Endothelial cell (in vitro differentiated cells): ENCODE data around the gene ZC3H10. TPM values are rescaled to one million over a fixed set of nuclear protein-coding genes. Genes with fewer than 3 reads are reported as not detected.

Source experiments
- DNase-seq: peaks from one replicate; pipeline ENCODE4 v3.0.0; 2021; ENCODE audit warnings: low spot score
- H3K27ac Mint-ChIP-seq: one replicate; pipeline ENCODE4 v1.8.0; 2021; ENCODE audit warnings: mixed read lengths, inconsistent platforms; ENCODE audit not compliant: unreplicated experiment
- H3K27me3 Mint-ChIP-seq: one replicate; pipeline ENCODE4 v1.8.0; 2021; ENCODE audit warnings: mild to moderate bottlenecking, moderate library complexity, mixed read lengths, inconsistent platforms; ENCODE audit not compliant: unreplicated experiment
- H3K36me3 Mint-ChIP-seq: one replicate; pipeline ENCODE4 v1.8.0; 2021; ENCODE audit warnings: mild to moderate bottlenecking, low read depth, mixed read lengths, inconsistent platforms; ENCODE audit not compliant: unreplicated experiment
- H3K4me1 Mint-ChIP-seq: one replicate; pipeline ENCODE4 v1.8.0; 2021; ENCODE audit warnings: mild to moderate bottlenecking, mixed read lengths, inconsistent platforms; ENCODE audit not compliant: unreplicated experiment
- H3K4me3 Mint-ChIP-seq: one replicate; pipeline ENCODE4 v1.8.0; 2021; ENCODE audit warnings: mild to moderate bottlenecking, mixed read lengths, inconsistent platforms; ENCODE audit not compliant: unreplicated experiment
- H3K9me3 Mint-ChIP-seq: one replicate; pipeline ENCODE4 v1.8.0; 2021; ENCODE audit warnings: mixed read lengths, inconsistent platforms; ENCODE audit not compliant: unreplicated experiment
- total RNA-seq: library from RNA; stranded (reverse); fragmentation: NEBNext Ultra II Directional; extraction: Animal tissue kit (Norgen Biotek cat#: 25700); gene quantifications from one replicate; pipeline ENCODE4 v1.2.1, GENCODE V29; 2021; ENCODE audit not compliant: unreplicated experiment
- TF ChIP-seq, protein P1 (sequence below): fragments of 200-600 bp; sonication (generic); IDR thresholded peaks from one replicate; pipeline ENCODE4 v1.5.0; 2021; ENCODE audit warnings: antibody characterized with exemption; ENCODE audit not compliant: unreplicated experiment

Gene ZC3H10
- total RNA-seq, 1 donor from 2014 or later, result 10.4 TPM

DNA sequence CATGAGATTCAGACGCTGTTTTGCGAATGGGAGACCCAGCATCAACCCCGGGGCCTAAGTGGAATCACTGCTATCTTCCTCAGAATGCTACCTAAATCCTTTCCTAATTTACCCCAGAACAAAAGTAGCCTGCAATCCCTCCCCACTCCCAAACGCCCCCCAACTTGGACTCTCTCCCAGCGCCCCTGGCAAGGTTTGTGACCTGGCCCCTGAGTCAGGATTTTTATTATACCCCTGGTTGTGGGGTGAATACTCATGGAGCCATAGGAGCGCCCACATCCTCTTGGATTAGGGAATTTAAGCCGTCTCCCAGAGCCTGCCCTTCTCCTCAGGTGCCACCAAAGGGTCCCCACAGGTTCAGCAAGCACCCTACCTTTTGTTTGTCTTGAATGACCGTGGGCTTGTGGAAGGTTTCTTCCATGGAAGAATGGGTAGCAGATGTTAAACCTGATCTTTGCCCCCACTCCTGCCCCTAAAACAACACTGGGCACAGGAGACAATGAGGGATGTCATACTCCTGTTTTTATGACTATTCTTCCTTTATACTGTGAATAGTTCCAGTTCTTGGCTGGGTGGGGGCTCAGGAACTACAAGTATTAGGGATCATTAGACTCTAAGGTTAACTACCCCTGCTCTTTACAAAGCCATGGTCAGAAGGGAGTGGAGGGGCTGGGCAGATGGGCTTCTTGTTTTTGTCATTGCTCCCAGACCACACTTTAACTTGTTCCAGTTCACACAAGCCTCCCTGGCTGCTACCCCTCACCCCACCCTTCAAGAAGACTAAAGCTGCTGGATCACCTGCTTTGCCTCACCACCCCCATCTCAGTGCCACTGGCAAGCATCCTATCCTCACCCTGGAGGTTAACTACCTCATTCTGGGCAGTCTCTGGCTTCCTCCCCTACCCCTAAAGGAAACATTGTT lies 35.0 kb downstream of the ZC3H10 start:
- peaks cover 14% of the 10 kb centered on the region for H3K27me3 Mint-ChIP-seq
- H3K4me1 Mint-ChIP-seq, result peaks cover 31% of the 10 kb centered on the region
- H3K9me3 Mint-ChIP-seq, result no peaks in the 10 kb centered on the region
- no peak for DNase-seq
- H3K36me3 Mint-ChIP-seq, result peaks cover 11% of the 10 kb centered on the region
- peak overlapping the region; percentile 87 for H3K27ac Mint-ChIP-seq
- peak overlapping the region; percentile 97 for H3K4me3 Mint-ChIP-seq
- TF ChIP-seq, protein P1, sequence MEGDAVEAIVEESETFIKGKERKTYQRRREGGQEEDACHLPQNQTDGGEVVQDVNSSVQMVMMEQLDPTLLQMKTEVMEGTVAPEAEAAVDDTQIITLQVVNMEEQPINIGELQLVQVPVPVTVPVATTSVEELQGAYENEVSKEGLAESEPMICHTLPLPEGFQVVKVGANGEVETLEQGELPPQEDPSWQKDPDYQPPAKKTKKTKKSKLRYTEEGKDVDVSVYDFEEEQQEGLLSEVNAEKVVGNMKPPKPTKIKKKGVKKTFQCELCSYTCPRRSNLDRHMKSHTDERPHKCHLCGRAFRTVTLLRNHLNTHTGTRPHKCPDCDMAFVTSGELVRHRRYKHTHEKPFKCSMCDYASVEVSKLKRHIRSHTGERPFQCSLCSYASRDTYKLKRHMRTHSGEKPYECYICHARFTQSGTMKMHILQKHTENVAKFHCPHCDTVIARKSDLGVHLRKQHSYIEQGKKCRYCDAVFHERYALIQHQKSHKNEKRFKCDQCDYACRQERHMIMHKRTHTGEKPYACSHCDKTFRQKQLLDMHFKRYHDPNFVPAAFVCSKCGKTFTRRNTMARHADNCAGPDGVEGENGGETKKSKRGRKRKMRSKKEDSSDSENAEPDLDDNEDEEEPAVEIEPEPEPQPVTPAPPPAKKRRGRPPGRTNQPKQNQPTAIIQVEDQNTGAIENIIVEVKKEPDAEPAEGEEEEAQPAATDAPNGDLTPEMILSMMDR, result no peak

DNA sequence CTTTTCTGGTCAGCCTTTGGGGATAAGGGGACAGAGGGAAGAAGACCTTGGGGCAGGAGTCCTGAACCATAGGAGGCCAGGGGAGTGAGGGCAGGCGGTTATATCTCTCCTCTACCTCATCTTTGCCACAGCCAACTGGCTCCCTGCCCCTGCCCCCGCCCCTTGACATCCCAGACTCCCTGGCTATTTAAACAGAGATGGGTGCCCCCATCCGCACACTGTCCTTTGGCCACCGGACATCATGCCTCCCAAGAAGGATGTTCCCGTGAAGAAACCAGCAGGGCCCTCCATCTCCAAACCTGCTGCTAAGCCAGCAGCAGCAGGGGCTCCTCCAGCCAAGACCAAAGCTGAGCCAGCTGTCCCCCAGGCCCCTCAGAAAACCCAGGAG lies 35.6 kb downstream of the ZC3H10 start:
- Mint-ChIP-seq H3K27me3 (peaks cover 21% of the 10 kb centered on the region), H3K36me3 (peaks cover 18% of the 10 kb centered on the region), H3K4me1 (peaks cover 38% of the 10 kb centered on the region), H3K4me3 (peak overlapping the region; percentile 97), H3K9me3 (no peaks in the 10 kb centered on the region), H3K27ac (peak overlapping the region; percentile 72)
- TF ChIP-seq, protein P1, result no peak
- DNase-seq, result no peak

DNA sequence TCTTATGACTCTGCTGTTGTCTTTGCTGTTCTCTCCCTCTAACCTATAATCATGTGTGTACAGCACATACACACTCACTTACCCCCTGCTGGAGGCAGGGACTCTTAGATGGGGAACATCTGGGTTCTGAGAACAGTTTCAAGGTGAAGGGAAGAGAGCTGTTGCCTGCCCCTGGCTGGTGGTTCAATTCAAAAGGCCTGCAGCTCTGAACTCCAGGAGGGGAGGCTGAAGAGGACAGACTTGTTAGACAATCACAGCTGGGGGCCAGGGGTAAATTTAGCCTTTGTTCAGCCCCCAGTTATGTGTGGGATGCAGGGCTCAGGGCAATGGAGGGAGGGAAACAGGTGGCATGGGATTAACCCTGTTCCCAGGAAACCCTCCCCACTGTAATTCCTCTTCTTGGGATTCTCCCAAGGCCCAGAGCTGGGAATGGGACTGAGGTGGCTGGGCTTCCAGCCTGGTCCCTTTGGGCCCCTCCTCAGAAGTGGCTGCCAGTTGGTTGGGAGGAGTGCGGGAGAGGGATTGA lies 36.2 kb downstream of the ZC3H10 start:
- peaks cover 24% of the 10 kb centered on the region for H3K36me3 Mint-ChIP-seq
- H3K9me3 Mint-ChIP-seq, result no peaks in the 10 kb centered on the region
- no peak overlapping the region for H3K4me3 Mint-ChIP-seq
- DNase-seq, result no peak
- H3K4me1 Mint-ChIP-seq, result peaks cover 44% of the 10 kb centered on the region
- TF ChIP-seq, protein P1, result no peak
- H3K27me3 Mint-ChIP-seq, result peaks cover 27% of the 10 kb centered on the region
- no peak overlapping the region for H3K27ac Mint-ChIP-seq

DNA sequence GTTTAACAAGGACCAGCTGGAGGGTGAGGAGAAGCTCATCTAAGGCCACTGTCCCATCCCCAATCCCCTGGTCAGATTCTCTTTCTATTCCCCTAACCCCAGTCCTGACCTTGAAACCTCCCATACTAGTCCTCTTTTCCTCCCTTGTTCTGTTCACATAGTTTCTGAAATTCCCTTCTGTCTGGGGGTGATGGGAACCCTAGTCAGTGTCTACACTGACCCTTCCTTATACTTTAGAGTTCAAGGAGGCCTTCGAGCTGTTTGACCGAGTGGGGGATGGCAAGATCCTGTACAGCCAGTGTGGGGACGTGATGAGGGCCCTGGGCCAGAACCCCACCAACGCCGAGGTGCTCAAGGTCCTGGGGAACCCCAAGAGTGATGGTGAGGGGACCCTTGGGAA lies 36.8 kb downstream of the ZC3H10 start:
- Mint-ChIP-seq H3K27me3 (peaks cover 30% of the 10 kb centered on the region), H3K4me3 (peak overlapping the region; percentile 84), H3K9me3 (no peaks in the 10 kb centered on the region), H3K27ac (peak overlapping the region; percentile 75), H3K36me3 (peaks cover 29% of the 10 kb centered on the region), H3K4me1 (peaks cover 47% of the 10 kb centered on the region)
- no peak for DNase-seq
- TF ChIP-seq, protein P1, result no peak
